Thyroid gland (tissue), 4 donors: Measurements from ENCODE around the gene KRT6C. TPM values are rescaled to one million over a fixed set of nuclear protein-coding genes. Genes with fewer than 3 reads are reported as not detected.

ENCODE experiments used
- DNase-seq, 2 donors: peaks; one replicate each; pipeline ENCODE4 v3.0.0-alpha.2; 2019
- H3K27ac ChIP-seq, 3 donors: fragments of 200-600 bp; sonication (generic); 1 replicate in 2 of 3; 2 replicates in 1 of 3; pipeline ENCODE4 v1.5.1; 2016 to 2019; ENCODE audit warnings: mild to moderate bottlenecking in 1 of 3, moderate library complexity in 1 of 3
- H3K27me3 ChIP-seq: fragments of 200-600 bp; sonication (generic); one replicate; pipeline ENCODE4 v1.5.1; 2019
- H3K36me3 ChIP-seq, 2 donors: fragments of 200-600 bp; sonication (generic); one replicate each; pipeline ENCODE4 v1.5.1; 2016 to 2019
- H3K4me1 ChIP-seq, 2 donors: fragments of 200-600 bp; sonication (generic); one replicate each; pipeline ENCODE4 v1.5.1; 2017 to 2019
- H3K4me3 ChIP-seq, 3 donors: fragments of 200-600 bp; sonication (generic); replicated peaks in 1 of 3; 1 replicate in 2 of 3; 2 replicates in 1 of 3; pipeline ENCODE4 v1.5.1; 2016; ENCODE audit warnings: mild to moderate bottlenecking in 1 of 3
- H3K9me3 ChIP-seq: fragments of 200-600 bp; sonication (generic); one replicate; pipeline ENCODE4 v1.5.1; 2017
- POLR2A ChIP-seq, 2 donors: fragments of 450-650 bp; IDR thresholded peaks; one replicate each; pipeline ENCODE4 v1.6.1; 2017; ENCODE audit warnings: antibody characterized with exemption in 2 of 2, mild to moderate bottlenecking in 2 of 2, moderate library complexity in 1 of 2
- WGBS, 2 donors: methylation state at CpG; one replicate each; pipeline ENCODE4 v1.1.5; 2017; 5-methylcytosine and 5-hydroxymethylcytosine counted together
- intact Hi-C: fragments of 100-400 bp; cut with DNase I; formaldehyde crosslinking; loops from one replicate; pipeline ENCODE4 v1.15.1; 2023
- total RNA-seq, 4 donors: library from RNA; depleted of rRNA; stranded (reverse); fragments of >200 nt; gene quantifications; one replicate each; pipeline ENCODE4 v1.2.3, GENCODE V29; 2016
- TF ChIP-seq, protein P1 (sequence below), 6 experiments: fragments of 200-600 bp in 3 of 6; fragments of 450-650 bp in 3 of 6; sonication (generic) in 3 of 6; IDR thresholded peaks; one replicate each; pipeline ENCODE4 v1.5.1; 2016 to 2019; ENCODE audit warnings: antibody characterized with exemption in 6 of 6, mild to moderate bottlenecking in 2 of 6, inconsistent platforms in 1 of 6, moderate library complexity in 1 of 6

The KRT6C gene
- total RNA-seq, 4 donors from 2014 or later: not detected

- no peaks in the 10 kb centered on the region for H3K4me1 ChIP-seq
- no peak overlapping the region for H3K4me3 ChIP-seq
- H3K27me3 ChIP-seq: no peaks in the 10 kb centered on the region
- WGBS, 2 donors: 75 to 79% methylated on average over 6 of the region's 6 CpGs
- no peaks in the 10 kb centered on the region for H3K9me3 ChIP-seq
- H3K36me3 ChIP-seq: no peaks in the 10 kb centered on the region
- intact Hi-C loops: no loop called here
- DNase-seq: no peak
- H3K27ac ChIP-seq: no peak overlapping the region
- TF ChIP-seq POLR2A (IDR thresholded peaks at IDR 0.05): no peak
- TF ChIP-seq, protein P1, sequence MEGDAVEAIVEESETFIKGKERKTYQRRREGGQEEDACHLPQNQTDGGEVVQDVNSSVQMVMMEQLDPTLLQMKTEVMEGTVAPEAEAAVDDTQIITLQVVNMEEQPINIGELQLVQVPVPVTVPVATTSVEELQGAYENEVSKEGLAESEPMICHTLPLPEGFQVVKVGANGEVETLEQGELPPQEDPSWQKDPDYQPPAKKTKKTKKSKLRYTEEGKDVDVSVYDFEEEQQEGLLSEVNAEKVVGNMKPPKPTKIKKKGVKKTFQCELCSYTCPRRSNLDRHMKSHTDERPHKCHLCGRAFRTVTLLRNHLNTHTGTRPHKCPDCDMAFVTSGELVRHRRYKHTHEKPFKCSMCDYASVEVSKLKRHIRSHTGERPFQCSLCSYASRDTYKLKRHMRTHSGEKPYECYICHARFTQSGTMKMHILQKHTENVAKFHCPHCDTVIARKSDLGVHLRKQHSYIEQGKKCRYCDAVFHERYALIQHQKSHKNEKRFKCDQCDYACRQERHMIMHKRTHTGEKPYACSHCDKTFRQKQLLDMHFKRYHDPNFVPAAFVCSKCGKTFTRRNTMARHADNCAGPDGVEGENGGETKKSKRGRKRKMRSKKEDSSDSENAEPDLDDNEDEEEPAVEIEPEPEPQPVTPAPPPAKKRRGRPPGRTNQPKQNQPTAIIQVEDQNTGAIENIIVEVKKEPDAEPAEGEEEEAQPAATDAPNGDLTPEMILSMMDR (IDR thresholded peaks at IDR 0.05): no peak
Measured at GRCh38 chr12:52423035-52423434, 50.6 kb downstream of the KRT6C start.

DNA sequence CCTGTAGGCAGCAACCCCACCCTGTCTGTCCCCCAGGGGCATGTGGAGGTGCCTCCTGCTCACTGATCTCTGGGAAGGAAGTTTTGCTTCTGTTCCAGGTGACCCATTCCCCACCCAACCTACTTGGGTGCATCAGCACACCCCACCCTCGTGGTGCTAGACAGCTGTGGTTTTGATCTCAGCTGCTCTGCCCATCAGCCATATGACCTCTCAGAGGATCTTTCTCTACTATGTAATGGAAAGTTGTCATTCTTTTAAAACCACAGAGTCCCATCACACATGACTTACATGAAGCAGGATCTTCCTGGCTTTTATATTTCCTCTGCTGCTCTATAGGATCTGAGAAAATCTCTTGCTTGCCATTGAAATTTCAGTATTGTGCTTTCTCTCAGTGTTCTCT, 53.9 kb downstream of the KRT6C start:
- Histone ChIP-seq H3K4me3 (no peak overlapping the region), H3K9me3 (no peaks in the 10 kb centered on the region), H3K4me1 (no peaks in the 10 kb centered on the region), H3K36me3 (no peaks in the 10 kb centered on the region), H3K27ac (no peak overlapping the region), H3K27me3 (no peaks in the 10 kb centered on the region)
- TF ChIP-seq, protein P1 (IDR thresholded peaks at IDR 0.05): no peak
- no peak for TF ChIP-seq POLR2A (IDR thresholded peaks at IDR 0.05)
- DNase-seq: no peak
- WGBS, 2 donors: 71 to 89% methylated on average over 1 of the region's 1 CpG
- intact Hi-C loops: no loop called here

- Histone ChIP-seq H3K4me1 (no peaks in the 10 kb centered on the region), H3K36me3 (no peaks in the 10 kb centered on the region), H3K27ac (no peak overlapping the region), H3K27me3 (no peaks in the 10 kb centered on the region), H3K4me3 (no peak overlapping the region), H3K9me3 (no peaks in the 10 kb centered on the region)
- intact Hi-C loops: no loop called here
- TF ChIP-seq, protein P1 (IDR thresholded peaks at IDR 0.05): no peak
- no peak for TF ChIP-seq POLR2A (IDR thresholded peaks at IDR 0.05)
- WGBS, 2 donors: 95 to 96% methylated on average over 3 to 4 of the region's 4 CpGs
- no peak for DNase-seq
Measured at GRCh38 chr12:52418576-52419110, 55.0 kb downstream of the KRT6C start.

Other genes starting within 250 kb of the KRT6C start
- gene KRT7, start 240.6 kb downstream of the KRT6C start, total RNA-seq: 100 to 1,000 TPM; 333 to 826 (median 460) TPM
- gene KRT86, start 199.2 kb downstream of the KRT6C start, total RNA-seq: 1 to 10 TPM in 1 of 4 donors, under 1 TPM in 3; 0.13 to 1.1 (median 0.42) TPM
- gene KRT81, start 182.3 kb downstream of the KRT6C start, total RNA-seq: under 1 TPM in 2 of 4 donors, not detected in 2; 0.11 to 0.71 TPM
- gene KRT83, start 152.4 kb downstream of the KRT6C start, total RNA-seq: under 1 TPM in 3 of 4 donors, not detected in 1; 0.22 to 0.46 (median 0.40) TPM
- not detected for gene KRT85, start 106.3 kb downstream of the KRT6C start, total RNA-seq
- not detected for gene KRT84, start 88.2 kb downstream of the KRT6C start, total RNA-seq
- gene KRT82, start 67.5 kb downstream of the KRT6C start, total RNA-seq: not detected
- gene KRT75, start 39.4 kb downstream of the KRT6C start, total RNA-seq: not detected
- not detected for gene KRT6B, start 21.7 kb downstream of the KRT6C start, total RNA-seq
- gene KRT6A, start 19.5 kb upstream of the KRT6C start, total RNA-seq: under 1 TPM in 1 of 4 donors, not detected in 3; 0.27 TPM
- 1 to 10 TPM in 1 of 4 donors, not detected in 3; 1.4 TPM for gene KRT5, start 46.6 kb upstream of the KRT6C start, total RNA-seq
- not detected for gene KRT71, start 79.3 kb upstream of the KRT6C start, total RNA-seq
- not detected for gene KRT74, start 100.0 kb upstream of the KRT6C start, total RNA-seq
- gene KRT72, start 127.7 kb upstream of the KRT6C start, total RNA-seq: not detected
- gene KRT73, start 144.8 kb upstream of the KRT6C start, total RNA-seq: not detected
- 1 to 10 TPM in 1 of 4 donors, not detected in 3; 1.3 TPM for gene KRT2, start 178.4 kb upstream of the KRT6C start, total RNA-seq
- 1 to 10 TPM in 1 of 4 donors, not detected in 3; 2.8 TPM for gene KRT1, start 206.6 kb upstream of the KRT6C start, total RNA-seq
- not detected for gene KRT77, start 229.7 kb upstream of the KRT6C start, total RNA-seq